HG03196 (cell line): ENCODE data around the gene NEK8.

Source experiments
- ATAC-seq: cut with Tn5 transposase; IDR thresholded peaks from one replicate; pipeline ENCODE4 v1.9.1; 2021; ENCODE audit not compliant: unreplicated experiment

Gene NEK8

DNA sequence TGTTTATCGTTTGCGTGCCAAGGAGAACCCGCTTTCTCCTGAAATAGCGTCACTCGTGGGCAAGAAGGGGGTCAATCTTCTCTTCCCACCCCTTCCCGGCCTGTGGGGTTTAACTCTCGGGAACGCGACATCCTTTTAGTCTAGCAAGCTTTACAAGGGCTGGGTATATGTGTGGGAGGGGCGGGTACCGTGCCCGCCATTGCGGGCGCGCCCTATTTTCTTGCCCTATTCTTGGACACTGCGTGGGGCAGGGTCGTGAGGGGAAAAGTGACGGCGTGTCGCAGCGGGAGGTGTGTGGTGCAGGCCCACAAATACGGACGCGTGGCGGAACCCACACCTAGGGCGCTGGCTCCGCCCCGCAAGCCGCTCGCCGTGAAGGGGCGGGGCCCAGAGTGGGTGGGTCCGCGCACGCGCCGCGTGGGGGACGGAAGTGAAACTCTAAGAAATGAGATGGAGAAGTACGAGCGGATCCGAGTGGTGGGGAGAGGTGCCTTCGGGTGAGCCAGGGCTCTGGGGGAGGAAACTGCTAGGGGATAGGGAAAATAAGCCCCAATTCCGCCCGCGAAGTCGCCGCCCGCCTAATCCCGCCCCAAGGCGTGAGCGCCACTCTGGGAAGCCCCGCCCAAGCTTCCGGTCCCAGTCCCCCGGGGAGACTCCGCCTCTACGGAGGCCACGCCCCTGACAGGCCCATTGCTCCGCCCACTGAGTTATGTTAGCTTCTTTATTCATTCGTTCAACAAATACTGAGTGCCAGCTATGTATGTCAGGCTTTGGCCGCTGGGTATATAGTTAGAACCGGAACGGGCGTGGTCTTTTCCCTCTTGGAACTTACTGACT is at the start of gene NEK8:
TSS of gene NEK8 (plus strand) at position 425 of the 837 bp plus-strand sequence. CDS start at position 451, 26 bp downstream.
- ATAC-seq, result peak; percentile 30

GRCh38 chr17:28682655-28683054 is 45.9 kb upstream of the NEK8 start:
- no peak for ATAC-seq

GRCh38 chr17:28684963-28685362 is 43.6 kb upstream of the NEK8 start:
- ATAC-seq, result no peak

GRCh38 chr17:28685366-28685765 is 43.2 kb upstream of the NEK8 start:
- ATAC-seq, result no peak

DNA sequence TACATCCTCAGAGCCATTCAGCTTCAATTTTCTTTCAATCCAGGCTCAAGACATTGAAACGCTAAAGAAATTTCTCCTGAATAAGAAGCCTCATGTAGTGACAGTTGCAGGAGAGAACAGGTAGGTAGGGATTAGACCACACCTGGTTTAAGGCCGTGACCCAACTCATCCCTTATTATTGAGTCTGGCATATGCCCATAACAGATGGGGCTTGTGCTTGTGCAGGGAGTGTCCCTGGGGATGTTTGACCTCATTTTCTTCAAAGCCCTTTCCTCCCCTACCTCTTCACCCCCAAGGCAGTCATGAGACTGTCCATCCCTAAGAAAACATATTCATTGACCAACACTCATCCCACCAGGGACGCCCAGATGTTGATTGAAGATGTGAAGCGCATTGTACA is 42.3 kb upstream of the NEK8 start:
- no peak for ATAC-seq

DNA sequence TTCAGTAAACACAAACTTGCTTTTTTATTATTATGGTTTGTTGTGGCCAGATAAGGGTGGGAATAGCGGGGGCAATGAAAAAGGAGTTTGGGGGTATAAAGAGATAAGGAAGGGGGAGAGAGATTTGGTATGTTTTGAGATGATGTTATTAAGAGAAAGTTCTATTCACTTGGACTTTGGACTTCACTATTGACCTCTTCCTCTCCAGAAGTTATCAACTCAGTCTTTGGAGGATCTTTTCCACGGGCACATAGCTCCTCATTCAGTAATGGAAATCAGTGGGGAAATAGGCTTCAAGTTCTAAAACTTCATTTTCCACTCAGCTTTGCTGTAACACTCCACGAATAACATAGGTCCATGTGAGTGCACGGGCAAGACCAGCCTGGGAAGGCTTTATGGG is 40.1 kb upstream of the NEK8 start:
- no peak for ATAC-seq

- ATAC-seq, result no peak
These were observed 39.6 kb upstream of the NEK8 start for GRCh38 chr17:28689011-28689410.

DNA sequence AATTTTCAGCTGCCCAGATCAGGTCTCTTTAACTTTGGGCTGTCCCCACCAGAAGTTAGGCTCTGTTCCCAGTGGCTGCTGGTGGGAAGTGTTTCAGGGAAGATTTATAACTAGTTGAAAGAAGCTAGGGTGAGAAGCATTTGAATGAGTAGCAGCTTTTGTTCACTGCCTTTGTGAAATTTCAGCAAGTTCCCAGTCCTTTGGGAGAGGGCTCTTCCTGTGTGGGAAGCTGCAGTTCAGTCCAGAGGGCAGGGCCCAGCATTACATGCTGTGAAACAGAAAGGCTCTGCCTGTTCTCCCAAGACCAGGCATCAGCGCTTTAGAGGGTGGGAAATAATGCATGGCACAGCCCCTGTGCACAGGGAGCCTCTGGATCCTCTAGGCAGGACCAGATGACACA is 34.7 kb upstream of the NEK8 start:
- ATAC-seq, result no peak

DNA sequence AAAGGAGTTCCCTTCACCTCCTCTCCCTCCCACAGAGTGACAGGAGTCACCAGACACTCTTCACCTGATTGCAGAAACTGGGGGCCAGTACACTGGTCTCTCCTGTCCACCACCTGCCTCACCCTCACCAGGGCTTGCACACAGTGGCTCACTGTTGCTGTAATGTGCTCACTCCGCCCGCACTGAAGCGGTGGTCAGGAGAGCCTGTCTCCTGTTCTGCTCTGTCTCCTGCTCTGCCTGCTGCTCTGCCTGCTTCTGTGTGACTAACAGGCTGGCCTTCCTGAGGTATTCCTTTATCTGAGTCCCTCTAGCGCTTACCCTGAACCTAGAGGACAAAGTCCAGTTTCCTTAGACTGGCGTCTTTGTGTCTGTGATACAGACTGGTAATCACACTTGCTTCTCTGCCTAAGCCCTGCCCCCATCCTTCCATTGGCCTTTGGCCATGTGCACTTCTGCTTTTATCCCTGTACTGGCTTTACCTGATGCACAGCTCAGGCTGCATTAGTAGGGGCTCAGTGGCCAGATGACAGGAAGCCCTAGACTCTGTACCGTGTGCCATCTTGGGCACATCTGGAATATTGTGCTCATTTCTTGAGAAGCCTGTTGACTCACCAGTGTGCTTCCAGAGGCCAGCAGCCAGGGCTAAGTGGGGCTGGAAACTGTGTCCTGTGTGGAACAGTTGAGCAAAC is 30.2 kb upstream of the NEK8 start:
- ATAC-seq, result no peak

DNA sequence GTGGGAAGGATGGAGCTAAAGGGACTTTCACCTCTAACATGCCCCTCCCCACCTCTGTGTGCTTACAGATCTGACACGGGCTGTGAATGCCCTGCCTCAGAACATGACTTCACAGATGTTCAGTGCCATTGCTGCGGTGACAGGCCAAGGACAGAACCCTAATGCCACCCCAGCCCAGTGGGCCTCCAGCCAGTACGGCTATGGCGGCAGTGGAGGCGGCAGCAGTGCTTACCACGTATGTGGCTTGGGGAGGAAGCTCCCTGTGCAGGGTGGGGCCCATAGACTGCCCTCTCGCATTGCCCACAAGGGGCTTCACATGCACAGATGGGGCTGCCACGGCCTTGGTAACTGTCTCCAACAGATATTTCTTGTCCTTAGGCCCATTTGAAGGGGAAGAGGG is 28.3 kb upstream of the NEK8 start:
- no peak for ATAC-seq

DNA sequence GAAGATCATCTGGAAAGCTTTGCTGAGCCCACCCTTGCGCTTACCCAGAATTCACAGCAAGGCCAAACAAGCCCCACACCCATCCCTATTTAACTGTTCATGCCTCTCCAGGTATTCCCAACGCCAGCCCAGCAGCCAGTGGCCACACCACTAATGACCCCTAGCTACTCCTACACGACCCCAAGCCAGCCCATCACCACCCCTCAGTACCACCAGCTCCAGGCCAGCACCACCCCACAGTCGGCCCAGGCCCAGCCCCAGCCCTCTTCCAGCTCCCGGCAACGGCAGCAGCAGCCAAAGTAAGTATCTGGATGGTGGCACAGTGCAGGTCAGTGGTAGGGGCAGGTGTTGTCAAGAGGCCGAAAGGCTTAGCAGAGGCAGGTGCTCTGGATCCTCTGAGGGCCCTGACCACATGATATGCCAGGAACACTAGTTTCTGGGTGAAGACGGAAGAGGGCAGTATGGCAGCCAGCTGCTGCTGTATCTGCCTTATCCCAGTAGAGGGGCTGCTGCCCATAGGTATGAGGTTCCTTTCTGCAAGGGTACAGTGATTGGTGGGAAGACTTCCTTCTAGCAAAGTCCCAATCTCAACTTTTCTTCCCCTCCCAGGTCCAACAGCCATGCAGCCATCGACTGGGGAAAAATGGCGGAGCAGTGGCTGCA is 27.6 kb upstream of the NEK8 start:
- ATAC-seq, result no peak

GRCh38 chr17:28702026-28702751 is 26.4 kb upstream of the NEK8 start:
- no peak for ATAC-seq

DNA sequence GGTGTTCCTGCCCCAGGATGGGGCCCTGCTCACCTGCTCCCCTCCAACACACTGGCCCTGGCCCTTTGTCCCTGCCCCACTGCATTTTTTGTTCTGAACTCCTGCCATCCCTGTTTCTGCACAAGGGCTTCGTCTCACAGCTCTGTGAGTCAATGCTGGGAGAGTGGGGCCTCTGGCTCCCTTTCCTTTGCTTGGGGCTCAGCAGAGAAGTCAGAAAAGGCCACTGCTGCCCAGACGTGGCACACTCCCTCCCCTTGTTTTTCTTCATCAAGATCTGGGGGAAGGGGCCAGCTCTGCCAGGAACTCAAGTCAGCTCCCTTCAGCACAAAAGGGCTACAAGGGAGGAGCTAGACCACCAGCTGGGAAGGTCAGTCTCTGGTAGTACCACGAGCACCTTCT is 25.8 kb upstream of the NEK8 start:
- ATAC-seq, result no peak

DNA sequence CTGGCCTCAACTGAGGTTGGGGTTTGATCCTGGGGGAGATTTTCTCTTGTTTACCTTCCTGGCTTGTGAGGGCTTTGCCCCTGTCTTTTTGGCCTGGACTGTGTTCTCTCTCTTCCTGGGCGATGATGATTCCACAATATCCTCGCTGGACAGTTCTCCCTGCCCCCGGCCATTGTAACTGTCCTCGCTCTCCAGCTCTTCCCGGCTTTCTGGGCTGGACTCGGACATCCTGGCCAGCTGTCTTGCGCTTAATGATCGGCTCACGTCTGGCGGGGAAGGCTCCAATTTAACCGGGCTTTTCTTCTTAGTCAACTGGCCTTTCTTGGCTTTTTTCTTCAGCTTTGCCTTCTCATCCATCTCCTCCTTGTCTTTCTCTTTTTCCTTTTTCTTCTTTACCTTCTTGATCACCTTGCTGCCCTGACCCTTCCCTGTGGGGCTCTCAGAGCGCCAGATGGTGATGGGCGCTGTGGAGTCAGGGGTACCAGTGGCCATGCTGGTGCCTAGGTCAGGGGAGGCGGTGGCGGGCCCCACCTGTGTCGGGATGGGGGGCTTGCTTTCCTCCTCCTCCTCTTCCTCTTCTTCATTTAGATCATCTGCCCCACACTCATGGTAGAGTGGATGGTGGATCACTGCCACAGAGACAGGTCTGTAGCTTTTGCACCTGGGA is 24.9 kb upstream of the NEK8 start:
- ATAC-seq, result no peak

GRCh38 chr17:28704219-28704858 is 24.2 kb upstream of the NEK8 start:
- no peak for ATAC-seq

DNA sequence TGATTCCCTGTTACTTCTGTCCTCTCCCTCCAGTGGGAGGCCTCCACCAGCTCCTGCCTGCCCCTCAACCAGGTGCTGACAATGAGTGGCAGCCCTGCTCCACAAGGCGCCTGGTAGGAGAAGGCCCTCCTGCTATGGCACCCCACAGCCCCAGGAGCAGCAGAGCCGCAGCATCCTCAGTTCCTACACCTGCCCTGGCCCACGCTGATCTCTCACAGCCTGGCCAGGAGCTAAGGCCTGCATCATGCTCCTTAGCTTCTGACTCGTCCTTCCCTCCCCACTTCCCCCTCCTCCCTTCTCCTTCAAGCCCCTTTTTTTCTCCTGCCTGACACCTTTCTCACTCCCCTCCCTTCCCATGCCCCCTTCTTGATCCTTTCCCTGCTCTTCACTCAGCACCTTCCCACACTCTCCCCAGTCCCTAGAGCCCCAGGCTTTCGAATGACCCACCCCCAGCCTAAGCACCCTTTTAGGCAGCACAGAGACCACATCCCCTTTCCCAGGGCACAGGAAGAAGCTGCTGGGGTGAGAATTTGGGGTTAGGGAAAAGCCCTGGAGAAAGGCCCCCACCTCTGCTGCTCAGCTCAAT is 23.4 kb upstream of the NEK8 start:
- no peak for ATAC-seq

GRCh38 chr17:28705728-28706334 is 22.8 kb upstream of the NEK8 start:
- ATAC-seq, result no peak

GRCh38 chr17:28706471-28707338 is 21.9 kb upstream of the NEK8 start:
- no peak for ATAC-seq

- ATAC-seq, result no peak
These were observed 21.3 kb upstream of the NEK8 start for GRCh38 chr17:28707339-28707720.
